Measurements from ENCODE around the gene ITFG2. TPM values are rescaled to one million over a fixed set of nuclear protein-coding genes. Genes with fewer than 3 reads are reported as not detected.

The ITFG2 gene
- polyA plus RNA-seq, 1 donor = 42.7 TPM

DNA sequence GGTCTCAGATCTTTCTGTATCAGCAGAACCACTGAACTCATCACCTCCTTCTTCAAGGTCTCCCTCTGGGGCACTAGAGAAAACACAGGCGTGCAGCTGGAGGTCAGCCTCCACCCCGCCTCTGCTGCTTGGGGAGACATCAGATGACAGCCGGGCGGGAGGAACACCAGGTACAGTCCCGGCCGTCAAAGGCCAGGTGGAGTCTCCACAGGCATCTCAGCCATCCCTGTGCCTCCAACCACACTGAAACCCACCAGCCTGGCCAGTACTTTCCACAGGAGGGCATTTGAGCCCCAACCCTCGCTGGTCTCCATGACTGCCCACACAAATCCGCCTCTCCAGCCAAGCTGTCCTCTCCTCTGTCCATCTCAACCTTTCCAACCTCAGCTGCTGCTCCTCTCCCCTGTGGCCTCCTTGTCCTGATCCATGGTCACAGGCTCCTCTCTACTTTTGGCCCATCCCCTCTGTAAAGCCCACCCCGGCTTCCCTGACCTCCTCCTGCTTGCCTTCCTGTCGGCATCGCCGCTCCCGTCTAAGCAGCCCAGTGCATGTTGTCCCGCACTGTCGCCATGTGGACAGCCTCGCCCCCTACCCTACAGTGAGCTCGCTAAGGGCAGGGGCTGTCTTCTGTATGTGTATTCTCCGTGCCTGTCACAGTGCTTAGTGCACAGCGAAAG lies 39.1 kb upstream of the ITFG2 start:
- no peak overlapping the region for H3K4me3 ChIP-seq (ENCODE audit: low read length)
- H3K4me1 ChIP-seq (ENCODE audit: control insufficient read depth, insufficient read depth, low read length) = no peaks in the 10 kb centered on the region
- H3K36me3 ChIP-seq (ENCODE audit: control insufficient read depth, insufficient read depth, low read length) = no peaks in the 10 kb centered on the region
- H3K9me3 ChIP-seq (ENCODE audit: control insufficient read depth, low read depth, low read length) = no peaks in the 10 kb centered on the region
- H3K27me3 ChIP-seq (ENCODE audit: control insufficient read depth, insufficient read depth, low read length) = no peaks in the 10 kb centered on the region
- no peak overlapping the region for H3K27ac ChIP-seq (ENCODE audit: low read length)
- 93% methylated on average over 2 of the region's 19 CpGs for WGBS (ENCODE audit: insufficient coverage, low lambda C conversion rate)
- no peak for DNase-seq

DNA sequence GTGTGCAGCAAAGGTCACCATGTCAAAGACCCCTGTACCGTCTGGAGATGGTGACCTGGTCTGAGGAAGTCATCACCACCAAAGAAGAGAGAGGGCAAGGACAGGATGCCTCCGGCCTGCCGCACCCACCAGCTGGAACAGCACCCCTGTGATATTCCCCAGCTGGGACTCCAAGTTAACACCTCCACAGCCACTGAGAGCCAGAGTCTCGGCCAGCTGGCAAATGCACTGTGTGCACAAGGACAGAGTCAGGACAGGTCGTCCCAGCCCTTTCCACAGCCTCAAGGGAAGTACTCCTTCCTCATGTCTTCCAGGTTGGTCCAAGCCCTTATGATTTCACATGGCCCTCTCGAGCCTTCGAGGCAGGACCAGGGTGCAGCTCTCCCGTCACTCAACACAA lies 37.0 kb upstream of the ITFG2 start:
- Histone ChIP-seq H3K4me1 (ENCODE audit: control insufficient read depth, insufficient read depth, low read length) (no peaks in the 10 kb centered on the region), H3K36me3 (ENCODE audit: control insufficient read depth, insufficient read depth, low read length) (no peaks in the 10 kb centered on the region), H3K27me3 (ENCODE audit: control insufficient read depth, insufficient read depth, low read length) (no peaks in the 10 kb centered on the region), H3K27ac (ENCODE audit: low read length) (no peak overlapping the region), H3K9me3 (ENCODE audit: control insufficient read depth, low read depth, low read length) (no peaks in the 10 kb centered on the region), H3K4me3 (ENCODE audit: low read length) (no peak overlapping the region)
- no CpG with 5 or more reads among the region's 8 CpGs for WGBS (ENCODE audit: insufficient coverage, low lambda C conversion rate)
- no peak for DNase-seq

- Histone ChIP-seq H3K9me3 (ENCODE audit: control insufficient read depth, low read depth, low read length) (no peaks in the 10 kb centered on the region), H3K36me3 (ENCODE audit: control insufficient read depth, insufficient read depth, low read length) (no peaks in the 10 kb centered on the region)
- WGBS (ENCODE audit: insufficient coverage, low lambda C conversion rate) = no CpG with 5 or more reads among the region's 20 CpGs
Measured at GRCh38 chr12:2776129-2776806, 36.2 kb upstream of the ITFG2 start.

DNA sequence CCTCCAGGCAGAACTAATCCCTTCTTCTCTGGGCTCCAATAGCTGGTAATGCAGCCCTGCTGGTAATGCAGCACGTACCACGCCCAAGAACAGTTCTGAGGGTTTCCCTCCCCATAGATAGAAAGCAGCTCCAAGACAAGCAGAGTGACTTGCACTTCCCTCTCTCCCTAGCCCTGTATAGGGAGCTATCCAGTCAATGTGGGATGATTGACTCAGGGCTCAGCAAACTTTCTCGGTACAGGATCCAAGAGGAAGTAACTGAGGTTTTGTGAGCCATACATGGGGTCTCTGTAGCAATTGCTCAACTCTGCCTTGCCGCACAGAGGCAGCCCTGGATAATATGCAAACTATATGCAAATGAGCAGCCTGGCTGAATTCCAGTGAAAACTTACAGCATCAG lies 33.2 kb upstream of the ITFG2 start:
- Histone ChIP-seq H3K27ac (ENCODE audit: low read length) (no peak overlapping the region), H3K4me3 (ENCODE audit: low read length) (no peak overlapping the region), H3K27me3 (ENCODE audit: control insufficient read depth, insufficient read depth, low read length) (peaks cover 13% of the 10 kb centered on the region), H3K4me1 (ENCODE audit: control insufficient read depth, insufficient read depth, low read length) (peaks cover 2% of the 10 kb centered on the region), H3K9me3 (ENCODE audit: control insufficient read depth, low read depth, low read length) (no peaks in the 10 kb centered on the region), H3K36me3 (ENCODE audit: control insufficient read depth, insufficient read depth, low read length) (no peaks in the 10 kb centered on the region)
- DNase-seq = no peak
- WGBS (ENCODE audit: insufficient coverage, low lambda C conversion rate) = no CpG with 5 or more reads among the region's 4 CpGs

More at GRCh38 chr12:2776129-2776806, 36.2 kb upstream of the ITFG2 start:
- Histone ChIP-seq H3K27ac (ENCODE audit: low read length) (no peak overlapping the region), H3K4me1 (ENCODE audit: control insufficient read depth, insufficient read depth, low read length) (no peaks in the 10 kb centered on the region), H3K4me3 (ENCODE audit: low read length) (no peak overlapping the region), H3K27me3 (ENCODE audit: control insufficient read depth, insufficient read depth, low read length) (no peaks in the 10 kb centered on the region)
- no peak for DNase-seq

DNA sequence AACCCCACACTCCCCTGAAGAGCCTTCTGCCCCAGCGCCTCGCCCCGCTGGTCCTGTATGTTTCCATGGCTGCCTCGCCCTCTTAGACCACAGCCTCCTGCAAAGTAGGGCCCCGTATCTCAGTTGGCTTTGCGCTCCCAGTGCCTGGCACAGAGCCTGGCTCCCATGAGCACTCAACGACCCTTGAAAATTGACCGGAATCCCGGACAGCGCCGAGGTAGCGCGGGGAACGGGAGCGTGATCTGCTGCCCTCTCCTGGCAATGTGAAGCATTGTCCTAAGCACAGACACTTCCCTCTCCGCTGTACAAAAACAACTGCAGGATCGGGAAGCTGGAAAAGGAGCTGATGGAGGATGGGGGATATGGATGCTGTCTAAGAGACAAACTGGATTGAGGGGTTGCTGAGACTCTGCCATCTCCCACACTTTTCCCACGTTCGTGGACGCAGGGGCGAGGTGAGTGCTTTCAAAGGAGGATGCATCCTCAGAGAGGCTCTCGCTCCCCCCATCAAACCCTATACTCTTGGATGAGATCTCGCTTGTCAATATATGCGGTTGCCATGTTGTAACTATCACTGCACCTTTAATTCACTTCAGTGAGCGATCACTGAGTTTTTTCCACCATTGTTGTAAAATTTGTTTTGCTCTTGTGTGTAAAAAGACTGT lies 28.4 kb upstream of the ITFG2 start:
- WGBS (ENCODE audit: insufficient coverage, low lambda C conversion rate) = no CpG with 5 or more reads among the region's 25 CpGs
- H3K36me3 ChIP-seq (ENCODE audit: control insufficient read depth, insufficient read depth, low read length) = no peaks in the 10 kb centered on the region
- H3K9me3 ChIP-seq (ENCODE audit: control insufficient read depth, low read depth, low read length) = no peaks in the 10 kb centered on the region
- peaks cover 20% of the 10 kb centered on the region for H3K27me3 ChIP-seq (ENCODE audit: control insufficient read depth, insufficient read depth, low read length)
- no peak overlapping the region for H3K27ac ChIP-seq (ENCODE audit: low read length)
- DNase-seq = peak; percentile 27 to 47
- H3K4me3 ChIP-seq (ENCODE audit: low read length) = no peak overlapping the region
- H3K4me1 ChIP-seq (ENCODE audit: control insufficient read depth, insufficient read depth, low read length) = peaks cover 2% of the 10 kb centered on the region

DNA sequence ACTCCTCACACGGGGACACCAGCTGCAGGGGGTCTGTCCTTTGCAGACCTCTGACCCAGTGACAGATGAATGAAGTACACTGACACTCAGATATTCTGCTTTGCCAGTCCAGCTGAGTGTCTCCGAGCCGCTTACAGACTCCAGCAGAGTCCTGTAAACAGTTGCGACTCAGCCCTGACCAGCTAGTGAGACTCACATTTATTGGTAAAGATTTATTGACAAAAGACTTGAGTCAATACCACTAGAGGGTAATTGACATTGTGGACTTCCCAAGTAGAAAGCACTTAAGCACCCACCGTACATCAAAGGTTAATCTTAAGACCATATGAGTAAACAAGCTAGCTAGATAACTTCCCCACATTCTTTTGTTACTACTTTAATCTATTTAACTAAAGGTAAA lies 27.5 kb upstream of the ITFG2 start:
- Histone ChIP-seq H3K9me3 (ENCODE audit: control insufficient read depth, low read depth, low read length) (no peaks in the 10 kb centered on the region), H3K27ac (ENCODE audit: low read length) (no peak overlapping the region), H3K36me3 (ENCODE audit: control insufficient read depth, insufficient read depth, low read length) (no peaks in the 10 kb centered on the region), H3K4me1 (ENCODE audit: control insufficient read depth, insufficient read depth, low read length) (peaks cover 2% of the 10 kb centered on the region), H3K4me3 (ENCODE audit: low read length) (no peak overlapping the region), H3K27me3 (ENCODE audit: control insufficient read depth, insufficient read depth, low read length) (peaks cover 20% of the 10 kb centered on the region)
- no peak for DNase-seq
- WGBS (ENCODE audit: insufficient coverage, low lambda C conversion rate) = 0% methylated on average over 1 of the region's 5 CpGs

DNA sequence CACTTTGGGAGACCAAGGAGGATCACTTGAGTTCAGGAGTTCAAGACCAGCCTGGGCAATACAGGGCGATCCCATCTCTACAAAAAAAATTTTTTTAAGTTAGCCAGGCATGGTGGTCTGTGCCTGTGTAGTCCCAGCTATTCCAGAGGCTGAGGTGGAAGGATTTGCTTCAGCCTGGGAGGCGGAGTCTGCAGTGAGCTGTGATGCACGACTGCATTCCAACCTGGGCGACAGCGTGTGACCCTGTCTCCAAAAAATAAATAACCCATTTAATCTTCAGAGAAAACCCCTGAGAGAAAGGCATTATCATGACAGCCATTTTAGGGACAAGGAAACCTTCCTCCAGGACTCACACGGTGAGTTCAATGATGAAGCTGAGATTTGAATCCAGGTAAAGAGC lies 21.4 kb upstream of the ITFG2 start:
- Histone ChIP-seq H3K27ac (ENCODE audit: low read length) (no peak overlapping the region), H3K36me3 (ENCODE audit: control insufficient read depth, insufficient read depth, low read length) (no peaks in the 10 kb centered on the region), H3K27me3 (ENCODE audit: control insufficient read depth, insufficient read depth, low read length) (peaks cover 8% of the 10 kb centered on the region), H3K9me3 (ENCODE audit: control insufficient read depth, low read depth, low read length) (peaks cover 4% of the 10 kb centered on the region), H3K4me3 (ENCODE audit: low read length) (no peak overlapping the region), H3K4me1 (ENCODE audit: control insufficient read depth, insufficient read depth, low read length) (peaks cover 8% of the 10 kb centered on the region)
- no CpG with 5 or more reads among the region's 6 CpGs for WGBS (ENCODE audit: insufficient coverage, low lambda C conversion rate)
- DNase-seq = no peak

DNA sequence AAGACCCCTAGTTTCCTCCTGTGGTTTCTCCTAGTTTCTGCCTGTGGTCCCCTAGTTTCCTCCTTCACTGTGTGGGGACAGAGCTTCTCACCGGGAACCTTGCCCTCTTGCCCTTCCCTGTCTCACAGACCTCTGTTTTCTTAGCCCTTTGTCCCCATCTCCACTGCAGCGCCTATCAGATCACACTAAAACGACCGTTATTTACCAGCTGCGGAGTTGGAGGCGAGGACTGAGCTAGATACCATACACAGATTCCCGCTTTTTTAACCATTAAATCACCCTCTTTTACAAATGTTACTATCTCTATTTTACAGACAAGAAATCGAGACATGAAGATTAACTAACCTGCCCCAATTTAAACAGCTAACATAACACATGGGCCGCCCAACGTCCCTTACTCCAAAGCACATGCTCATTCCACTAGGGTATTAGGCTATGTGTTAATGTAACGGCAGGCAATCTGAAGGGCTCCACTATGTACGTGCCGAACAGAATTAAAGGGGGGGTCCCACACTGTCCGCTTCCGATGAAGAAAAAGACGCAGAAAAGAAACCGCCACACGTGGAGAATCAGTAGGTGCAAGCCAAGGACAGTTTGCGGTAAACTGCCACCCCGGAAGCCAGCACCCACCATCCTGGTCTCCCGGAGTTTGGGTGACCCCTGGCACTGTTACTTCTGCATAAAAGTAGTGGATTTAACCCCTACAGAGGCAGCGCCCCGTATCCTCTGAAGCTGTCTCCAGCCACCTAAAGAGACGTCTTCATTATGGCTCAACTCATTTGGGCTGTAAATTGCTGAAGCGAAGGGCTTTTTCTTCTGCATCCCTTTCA lies 19.6 kb upstream of the ITFG2 start:
- no peak overlapping the region for H3K27ac ChIP-seq (ENCODE audit: low read length)
- H3K36me3 ChIP-seq (ENCODE audit: control insufficient read depth, insufficient read depth, low read length) = peaks cover 10% of the 10 kb centered on the region
- 41% methylated on average over 6 of the region's 25 CpGs for WGBS (ENCODE audit: insufficient coverage, low lambda C conversion rate)
- peaks cover 4% of the 10 kb centered on the region for H3K9me3 ChIP-seq (ENCODE audit: control insufficient read depth, low read depth, low read length)
- no peak overlapping the region for H3K4me3 ChIP-seq (ENCODE audit: low read length)
- peaks cover 8% of the 10 kb centered on the region for H3K27me3 ChIP-seq (ENCODE audit: control insufficient read depth, insufficient read depth, low read length)
- peaks cover 18% of the 10 kb centered on the region for H3K4me1 ChIP-seq (ENCODE audit: control insufficient read depth, insufficient read depth, low read length)
- DNase-seq = peak in 1 of 2 donors; percentile 21

GRCh38 chr12:2793561-2793960 lies 18.9 kb upstream of the ITFG2 start:
- H3K27ac ChIP-seq (ENCODE audit: low read length) = no peak overlapping the region
- H3K4me1 ChIP-seq (ENCODE audit: control insufficient read depth, insufficient read depth, low read length) = peaks cover 18% of the 10 kb centered on the region
- DNase-seq = no peak
- peaks cover 17% of the 10 kb centered on the region for H3K36me3 ChIP-seq (ENCODE audit: control insufficient read depth, insufficient read depth, low read length)
- no peak overlapping the region for H3K4me3 ChIP-seq (ENCODE audit: low read length)
- H3K27me3 ChIP-seq (ENCODE audit: control insufficient read depth, insufficient read depth, low read length) = peaks cover 8% of the 10 kb centered on the region
- peaks cover 4% of the 10 kb centered on the region for H3K9me3 ChIP-seq (ENCODE audit: control insufficient read depth, low read depth, low read length)
- no CpG with 5 or more reads among the region's 21 CpGs for WGBS (ENCODE audit: insufficient coverage, low lambda C conversion rate)

GRCh38 chr12:2794191-2794735 lies 18.2 kb upstream of the ITFG2 start:
- DNase-seq = no peak

More at GRCh38 chr12:2794191-2794735, 18.2 kb upstream of the ITFG2 start:
- Histone ChIP-seq H3K9me3 (ENCODE audit: control insufficient read depth, low read depth, low read length) (peaks cover 4% of the 10 kb centered on the region), H3K36me3 (ENCODE audit: control insufficient read depth, insufficient read depth, low read length) (peaks cover 24% of the 10 kb centered on the region), H3K27me3 (ENCODE audit: control insufficient read depth, insufficient read depth, low read length) (peaks cover 8% of the 10 kb centered on the region), H3K4me1 (ENCODE audit: control insufficient read depth, insufficient read depth, low read length) (peaks cover 18% of the 10 kb centered on the region), H3K4me3 (ENCODE audit: low read length) (peak overlapping the region; percentile 56), H3K27ac (ENCODE audit: low read length) (no peak overlapping the region)
- 60% methylated on average over 1 of the region's 49 CpGs for WGBS (ENCODE audit: insufficient coverage, low lambda C conversion rate)
